GM10248 (cell line): Measurements from ENCODE around the gene DHRS4.

ENCODE experiments used
- CTCF ChIA-PET: fragments of 300-600 bp; sonication (Branson Sonifier 250); formaldehyde crosslinking; extraction: SDS; loops from one replicate; lab custom pipeline; 2021; ENCODE audit warnings: antibody characterized with exemption; lab: Yijun Ruan, JAX
- POLR2A ChIA-PET: fragments of 350-650 bp; sonication (Branson Sonifier 250); formaldehyde crosslinking; extraction: SDS; loops from one replicate; lab custom pipeline; 2020; ENCODE audit warnings: antibody characterized with exemption; lab: Yijun Ruan, JAX
- DNase-seq: peaks from one replicate; pipeline ENCODE4 v3.0.0; 2012; ENCODE audit errors: extremely low spot score
- TF ChIP-seq, protein P1 (sequence below): IDR thresholded peaks from 2 replicates; pipeline ENCODE4 v1.5.1; 2012; ENCODE audit warnings: mild to moderate bottlenecking, low read depth; ENCODE audit errors: extremely low read depth, missing control alignments, control extremely low read depth

DHRS4 gene

DNA sequence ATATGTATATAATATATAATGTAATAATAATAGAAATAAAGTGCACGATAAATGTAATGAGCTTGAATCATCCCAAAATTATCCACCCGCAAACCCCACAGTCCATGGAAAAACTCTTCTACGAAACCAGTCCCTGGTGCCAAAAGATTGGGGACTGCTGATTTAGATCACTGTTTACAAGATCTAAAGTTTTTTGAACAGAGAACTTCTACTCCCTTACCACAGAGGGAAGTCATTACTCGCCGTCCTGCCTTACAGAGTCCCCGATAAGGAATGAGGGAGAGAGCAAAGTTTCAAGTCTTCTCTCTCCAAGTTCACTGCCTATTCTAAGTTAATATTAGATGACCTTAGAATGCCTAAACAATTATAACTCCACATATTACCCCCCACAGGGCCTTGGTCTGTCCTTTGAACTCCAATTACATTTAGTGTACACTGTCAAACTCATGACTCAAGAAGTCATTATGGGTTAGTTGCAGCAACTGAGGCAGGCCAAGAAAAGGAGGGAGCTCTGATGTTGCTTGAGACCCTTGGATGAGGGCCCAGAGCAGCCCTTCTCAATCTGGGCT is 21.8 kb upstream of the DHRS4 start:
- POLR2A ChIA-PET = no interaction called here
- TF ChIP-seq, protein P1, sequence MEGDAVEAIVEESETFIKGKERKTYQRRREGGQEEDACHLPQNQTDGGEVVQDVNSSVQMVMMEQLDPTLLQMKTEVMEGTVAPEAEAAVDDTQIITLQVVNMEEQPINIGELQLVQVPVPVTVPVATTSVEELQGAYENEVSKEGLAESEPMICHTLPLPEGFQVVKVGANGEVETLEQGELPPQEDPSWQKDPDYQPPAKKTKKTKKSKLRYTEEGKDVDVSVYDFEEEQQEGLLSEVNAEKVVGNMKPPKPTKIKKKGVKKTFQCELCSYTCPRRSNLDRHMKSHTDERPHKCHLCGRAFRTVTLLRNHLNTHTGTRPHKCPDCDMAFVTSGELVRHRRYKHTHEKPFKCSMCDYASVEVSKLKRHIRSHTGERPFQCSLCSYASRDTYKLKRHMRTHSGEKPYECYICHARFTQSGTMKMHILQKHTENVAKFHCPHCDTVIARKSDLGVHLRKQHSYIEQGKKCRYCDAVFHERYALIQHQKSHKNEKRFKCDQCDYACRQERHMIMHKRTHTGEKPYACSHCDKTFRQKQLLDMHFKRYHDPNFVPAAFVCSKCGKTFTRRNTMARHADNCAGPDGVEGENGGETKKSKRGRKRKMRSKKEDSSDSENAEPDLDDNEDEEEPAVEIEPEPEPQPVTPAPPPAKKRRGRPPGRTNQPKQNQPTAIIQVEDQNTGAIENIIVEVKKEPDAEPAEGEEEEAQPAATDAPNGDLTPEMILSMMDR = no peak
- no peak for DNase-seq
- CTCF ChIA-PET = interaction anchor here (0.8 to 6.2 kb wide), 7 partner anchors 14 to 342 kb away, joined by 3 to 57 read pairs (median 7); partner anchors contain the start of gene DHRS2

DNA sequence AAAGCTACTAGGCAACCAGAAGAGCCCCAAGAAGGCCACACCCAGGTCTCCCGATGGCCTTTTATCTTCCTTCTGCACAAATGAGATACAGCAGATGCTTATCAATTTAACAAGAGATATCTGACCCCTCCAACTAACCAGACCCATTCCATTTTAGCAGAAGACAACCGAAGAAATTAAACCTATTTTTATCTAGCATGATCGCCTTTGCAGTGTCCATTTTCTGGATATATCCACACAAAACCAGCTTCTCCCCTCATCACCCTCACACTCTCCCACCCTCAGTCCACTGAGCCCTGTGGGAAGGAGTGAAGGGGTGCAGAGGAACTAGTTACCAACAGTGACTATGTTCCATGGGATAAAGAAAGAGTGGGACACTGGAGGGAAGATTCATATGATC is 20.9 kb upstream of the DHRS4 start:
- ChIA-PET POLR2A (no interaction called here), CTCF (interaction anchor here (2.1 to 6.2 kb wide), 4 partner anchors 9 to 343 kb away, joined by 6 to 57 read pairs (median 36); partner anchors contain the start of gene DHRS2)
- DNase-seq = no peak
- TF ChIP-seq, protein P1 = no peak

DNA sequence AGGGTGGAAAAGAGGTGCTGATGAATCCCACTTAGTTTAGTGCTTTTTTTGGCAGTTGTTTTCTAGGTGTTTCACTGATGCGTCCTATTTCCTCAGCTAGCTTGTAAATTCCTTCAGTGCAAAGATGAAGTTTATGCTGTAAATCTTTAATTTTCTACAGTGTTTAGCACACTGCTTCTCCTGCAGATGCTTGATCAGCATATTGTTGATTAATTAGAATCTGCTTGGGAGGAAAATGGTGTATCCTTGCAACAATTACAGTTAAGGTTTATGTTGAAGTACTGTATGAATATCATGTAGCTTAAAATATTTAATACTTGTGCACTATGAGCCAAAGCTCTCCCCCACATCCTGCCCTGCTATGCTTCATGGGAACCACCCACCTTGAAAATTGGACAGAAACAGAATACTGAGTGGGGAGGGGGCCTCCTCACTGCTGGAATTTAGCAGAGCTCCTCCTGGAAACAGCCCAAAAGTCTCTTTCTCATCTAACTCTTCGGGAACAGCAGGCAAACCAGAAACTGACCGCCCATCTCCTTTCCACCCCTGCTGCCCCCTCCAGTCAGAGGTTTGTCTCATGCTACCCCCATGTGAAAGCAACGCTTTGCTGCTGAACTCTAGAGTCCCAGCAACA is 20.3 kb upstream of the DHRS4 start:
- ChIA-PET CTCF (interaction anchor here (0.9 to 6.2 kb wide), 7 partner anchors 9 to 344 kb away, joined by 3 to 57 read pairs (median 6); partner anchors contain the start of gene DHRS2), POLR2A (no interaction called here)
- no peak for DNase-seq
- TF ChIP-seq, protein P1 = no peak

DNA sequence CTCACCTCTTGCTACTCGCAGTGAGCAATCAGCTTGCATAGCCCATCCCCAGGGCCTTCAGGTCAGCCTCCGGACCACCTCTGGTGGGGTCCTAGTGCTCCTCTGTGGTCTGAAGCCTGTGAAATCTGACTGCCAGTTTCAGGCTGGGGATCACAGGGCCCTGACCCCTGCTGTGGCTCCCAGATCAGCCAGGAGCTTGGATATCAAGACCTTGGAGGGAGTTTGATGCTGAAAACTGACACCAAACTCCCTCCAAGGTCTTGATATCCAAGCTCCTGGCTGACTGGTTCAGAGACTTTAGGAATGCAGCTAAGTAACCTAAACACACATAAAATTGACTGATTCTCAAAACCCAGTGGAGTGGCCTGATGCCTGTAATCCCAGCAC is 19.8 kb upstream of the DHRS4 start:
- POLR2A ChIA-PET = no interaction called here
- TF ChIP-seq, protein P1 = no peak
- DNase-seq = no peak
- CTCF ChIA-PET = interaction anchor here (0.7 to 6.2 kb wide), 8 partner anchors 10 to 344 kb away, joined by 3 to 57 read pairs (median 4); partner anchors contain the start of gene DHRS2

DNA sequence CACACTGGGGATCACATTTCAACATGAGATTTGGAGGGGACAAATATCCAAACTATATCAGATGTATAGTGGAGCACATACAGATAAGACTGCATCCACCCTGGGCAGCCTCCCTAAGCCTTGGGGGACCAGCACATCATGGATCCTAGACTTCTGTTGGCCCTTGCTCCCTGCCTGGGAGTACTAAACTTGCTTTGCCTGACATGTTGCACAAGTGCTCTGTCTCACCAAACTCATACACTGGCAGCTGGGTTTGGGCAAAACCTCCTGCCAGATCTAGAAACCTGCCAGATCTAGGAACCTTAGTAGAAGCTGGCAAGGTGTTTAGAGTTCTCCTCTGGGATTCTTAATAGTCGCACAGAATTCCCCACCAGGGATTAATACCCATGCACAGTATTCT is 18.4 kb upstream of the DHRS4 start:
- ChIA-PET CTCF (interaction anchor here (1.0 to 2.5 kb wide), 5 partner anchors 17 to 353 kb away, joined by 3 to 12 read pairs (median 4); no protein-coding TSS in a partner anchor), POLR2A (no interaction called here)
- TF ChIP-seq, protein P1 = no peak
- no peak for DNase-seq

DNA sequence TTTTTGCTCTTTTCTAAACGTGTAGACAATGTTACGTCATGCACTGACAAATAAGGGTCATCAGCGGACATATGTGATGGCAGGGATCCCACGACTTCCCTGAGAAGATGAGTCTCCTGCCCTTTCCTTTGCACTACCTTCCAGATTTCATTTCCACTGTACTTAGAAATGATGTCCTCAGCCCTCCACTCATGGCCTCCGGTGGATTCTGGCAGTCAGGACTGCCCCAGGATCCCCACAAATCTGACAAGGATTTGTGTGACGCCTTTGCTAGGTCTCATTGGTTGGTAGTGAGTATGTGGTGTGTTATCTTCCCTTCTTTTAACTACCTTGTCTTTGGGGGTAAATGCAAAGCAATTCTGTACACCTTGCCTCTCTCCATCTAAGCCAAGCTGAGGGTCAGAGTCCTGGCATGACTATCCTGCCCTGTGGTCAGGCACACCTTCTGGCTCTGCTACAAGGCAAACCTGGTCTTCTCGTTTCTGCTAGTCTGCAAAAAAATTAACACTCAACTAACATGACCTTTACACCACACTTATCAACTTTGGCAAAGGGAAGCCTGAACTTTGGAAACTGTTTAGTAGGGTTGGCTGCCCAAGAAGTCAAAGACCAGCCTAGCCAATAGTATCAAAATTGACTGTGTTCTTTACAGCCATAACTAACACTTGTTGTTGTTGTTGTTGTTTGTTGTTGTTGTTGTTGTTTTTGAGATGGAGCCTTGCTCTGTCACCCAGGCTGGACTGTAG is 17.3 kb upstream of the DHRS4 start:
- CTCF ChIA-PET = interaction anchor here (0.9 to 2.1 kb wide), 5 partner anchors 8 to 354 kb away, joined by 3 to 5 read pairs (median 4); no protein-coding TSS in a partner anchor
- POLR2A ChIA-PET = no interaction called here
- TF ChIP-seq, protein P1 = no peak
- no peak for DNase-seq
